HepG2 (cell line): Measurements from ENCODE around the gene CITED2. TPM values are rescaled to one million over a fixed set of nuclear protein-coding genes. Genes with fewer than 3 reads are reported as not detected.

Experiments
- HMG20A ChIP-seq: IDR thresholded peaks from 2 replicates; pipeline ENCODE4 v1.6.1; 2016; ENCODE audit warnings: borderline replicate concordance
- HOXA3 ChIP-seq: sonication (generic); formaldehyde crosslinking; IDR thresholded peaks from 2 replicates; pipeline ENCODE4 v1.5.0; 2020; ENCODE audit warnings: missing genetic modification reagents
- NKX3-1 ChIP-seq: sonication (generic); formaldehyde crosslinking; IDR thresholded peaks from 2 replicates; pipeline ENCODE4 v1.5.0; 2020; ENCODE audit warnings: missing genetic modification reagents
- SOX13 ChIP-seq, 3 experiments: fragments of 450-650 bp in 1 of 3; sonication (generic) in 1 of 3; formaldehyde crosslinking in 1 of 3; IDR thresholded peaks in 2 of 3; conservative IDR thresholded peaks in 1 of 3; 2 replicates each; pipeline versions ENCODE4 v1.5.0 to v1.6.1; 2016 to 2020; ENCODE audit warnings: antibody characterized with exemption in 1 of 3, mild to moderate bottlenecking in 1 of 3, missing compliant biosample characterization in 1 of 3, missing genetic modification reagents in 1 of 3, moderate library complexity in 1 of 3
- ZEB1 ChIP-seq: IDR thresholded peaks from 2 replicates; pipeline ENCODE4 v1.6.1; 2012; ENCODE audit warnings: mild to moderate bottlenecking, low read depth, inconsistent platforms; ENCODE audit not compliant: insufficient replicate concordance
- ZNF567 ChIP-seq: sonication (generic); formaldehyde crosslinking; IDR thresholded peaks from 2 replicates; pipeline ENCODE4 v1.8.1; 2023; ENCODE audit warnings: mild to moderate bottlenecking, missing genetic modification reagents, borderline replicate concordance
- ZNF619 ChIP-seq: sonication (generic); formaldehyde crosslinking; IDR thresholded peaks from 2 replicates; pipeline ENCODE4 v1.4.0; 2020; ENCODE audit warnings: mild to moderate bottlenecking, missing genetic modification reagents
- ZNF644 ChIP-seq: IDR thresholded peaks from 2 replicates; pipeline ENCODE4 v1.6.1; 2016; ENCODE audit warnings: low read depth
- ZSCAN21 ChIP-seq: sonication (generic); formaldehyde crosslinking; IDR thresholded peaks from 2 replicates; pipeline ENCODE4 v1.8.0; 2022; ENCODE audit warnings: mild to moderate bottlenecking, missing genetic modification reagents, moderate library complexity, borderline replicate concordance
- polyA plus RNA-seq, 8 experiments: library from polyadenylated mRNA; depleted of rRNA in 3 of 8; stranded (reverse) in 7 of 8; unstranded in 1 of 8; fragments of >200 nt; fragmentation: Illumina TruSeq in 4 of 8; extraction: Trizol in 4 of 8; gene quantifications; 2 replicates each; pipeline versions ENCODE4 v1.2.1 to v1.2.3, GENCODE V29; 2011 to 2016; ENCODE audit warnings: low read depth in 4 of 8, missing spikeins in 1 of 8, mixed read lengths in 1 of 8; ENCODE audit not compliant: insufficient read depth in 1 of 8
- total RNA-seq, 5 experiments: library from RNA; depleted of rRNA; stranded (reverse); fragments of >200 nt; fragmentation: Illumina TruSeq; extraction: Trizol; gene quantifications; 2 replicates each; pipeline ENCODE4 v1.2.3, GENCODE V29; 2016; ENCODE audit warnings: low read depth in 1 of 5
- TF ChIP-seq, protein P1 (sequence below): sonication (generic); formaldehyde crosslinking; conservative IDR thresholded peaks from 2 replicates; pipeline ENCODE4 v1.4.0; 2020; ENCODE audit warnings: mild to moderate bottlenecking, missing genetic modification reagents, moderate library complexity
- TF ChIP-seq, protein P2 (sequence below): sonication (generic); formaldehyde crosslinking; IDR thresholded peaks from 2 replicates; pipeline ENCODE4 v1.9.0; 2021; ENCODE audit warnings: mild to moderate bottlenecking, missing genetic modification reagents
- TF ChIP-seq, protein P3 (sequence below): sonication (generic); formaldehyde crosslinking; IDR thresholded peaks from 2 replicates; pipeline ENCODE4 v1.4.0; 2020; ENCODE audit warnings: missing genetic modification reagents
- TF ChIP-seq, protein P4 (sequence below): sonication (generic); formaldehyde crosslinking; IDR thresholded peaks from 2 replicates; pipeline ENCODE4 v1.5.0; 2020; ENCODE audit warnings: mild to moderate bottlenecking, missing genetic modification reagents, moderate library complexity
- TF ChIP-seq, protein P5 (sequence below): sonication (generic); formaldehyde crosslinking; IDR thresholded peaks from 2 replicates; pipeline ENCODE4 v1.4.0; 2020; ENCODE audit warnings: low read depth, mild to moderate bottlenecking, missing genetic modification reagents

The CITED2 gene
- total and polyA plus RNA-seq, 2 of the 13 experiments (the other 11 are each of a cell fraction or from before 2014, with no cell fraction given), result 17.6 to 57.2 TPM

DNA sequence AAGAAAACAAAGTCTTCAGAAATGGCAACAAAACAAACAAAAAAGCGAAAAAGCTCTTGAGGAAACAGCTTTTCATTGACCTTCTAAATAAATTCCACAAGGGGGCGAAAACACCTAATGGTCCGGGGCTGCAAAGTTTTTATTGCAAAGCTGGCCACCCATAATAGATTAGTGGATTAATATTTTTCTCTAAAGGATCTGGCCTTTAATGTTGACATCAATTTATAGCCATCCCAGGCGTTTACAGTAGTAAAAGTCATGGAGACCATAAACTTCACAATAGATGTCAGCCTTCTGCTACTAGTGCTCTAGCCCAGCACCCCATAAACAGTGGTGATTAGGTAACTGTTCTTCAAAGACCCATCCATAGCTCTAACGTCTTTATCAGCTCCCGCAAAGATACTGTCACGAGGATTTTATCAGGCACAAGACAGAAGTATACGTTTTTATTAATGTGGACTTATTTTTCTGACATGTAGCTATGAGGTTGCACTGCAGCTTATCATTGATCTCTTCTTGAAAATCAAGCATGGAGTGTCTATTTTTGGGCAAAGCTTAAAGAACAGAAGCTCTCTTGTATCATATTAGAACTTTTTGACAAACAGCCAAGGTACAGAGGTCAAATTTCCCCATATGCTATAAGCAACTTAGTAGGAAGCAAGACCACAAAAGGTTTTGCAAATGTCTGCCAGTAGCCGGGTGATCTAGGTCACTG is 4.7 kb downstream of the CITED2 start (continued):
- TF ChIP-seq, protein P1, sequence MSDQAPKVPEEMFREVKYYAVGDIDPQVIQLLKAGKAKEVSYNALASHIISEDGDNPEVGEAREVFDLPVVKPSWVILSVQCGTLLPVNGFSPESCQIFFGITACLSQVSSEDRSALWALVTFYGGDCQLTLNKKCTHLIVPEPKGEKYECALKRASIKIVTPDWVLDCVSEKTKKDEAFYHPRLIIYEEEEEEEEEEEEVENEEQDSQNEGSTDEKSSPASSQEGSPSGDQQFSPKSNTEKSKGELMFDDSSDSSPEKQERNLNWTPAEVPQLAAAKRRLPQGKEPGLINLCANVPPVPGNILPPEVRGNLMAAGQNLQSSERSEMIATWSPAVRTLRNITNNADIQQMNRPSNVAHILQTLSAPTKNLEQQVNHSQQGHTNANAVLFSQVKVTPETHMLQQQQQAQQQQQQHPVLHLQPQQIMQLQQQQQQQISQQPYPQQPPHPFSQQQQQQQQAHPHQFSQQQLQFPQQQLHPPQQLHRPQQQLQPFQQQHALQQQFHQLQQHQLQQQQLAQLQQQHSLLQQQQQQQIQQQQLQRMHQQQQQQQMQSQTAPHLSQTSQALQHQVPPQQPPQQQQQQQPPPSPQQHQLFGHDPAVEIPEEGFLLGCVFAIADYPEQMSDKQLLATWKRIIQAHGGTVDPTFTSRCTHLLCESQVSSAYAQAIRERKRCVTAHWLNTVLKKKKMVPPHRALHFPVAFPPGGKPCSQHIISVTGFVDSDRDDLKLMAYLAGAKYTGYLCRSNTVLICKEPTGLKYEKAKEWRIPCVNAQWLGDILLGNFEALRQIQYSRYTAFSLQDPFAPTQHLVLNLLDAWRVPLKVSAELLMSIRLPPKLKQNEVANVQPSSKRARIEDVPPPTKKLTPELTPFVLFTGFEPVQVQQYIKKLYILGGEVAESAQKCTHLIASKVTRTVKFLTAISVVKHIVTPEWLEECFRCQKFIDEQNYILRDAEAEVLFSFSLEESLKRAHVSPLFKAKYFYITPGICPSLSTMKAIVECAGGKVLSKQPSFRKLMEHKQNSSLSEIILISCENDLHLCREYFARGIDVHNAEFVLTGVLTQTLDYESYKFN, result peak; percentile 78
- TF ChIP-seq, protein P2, sequence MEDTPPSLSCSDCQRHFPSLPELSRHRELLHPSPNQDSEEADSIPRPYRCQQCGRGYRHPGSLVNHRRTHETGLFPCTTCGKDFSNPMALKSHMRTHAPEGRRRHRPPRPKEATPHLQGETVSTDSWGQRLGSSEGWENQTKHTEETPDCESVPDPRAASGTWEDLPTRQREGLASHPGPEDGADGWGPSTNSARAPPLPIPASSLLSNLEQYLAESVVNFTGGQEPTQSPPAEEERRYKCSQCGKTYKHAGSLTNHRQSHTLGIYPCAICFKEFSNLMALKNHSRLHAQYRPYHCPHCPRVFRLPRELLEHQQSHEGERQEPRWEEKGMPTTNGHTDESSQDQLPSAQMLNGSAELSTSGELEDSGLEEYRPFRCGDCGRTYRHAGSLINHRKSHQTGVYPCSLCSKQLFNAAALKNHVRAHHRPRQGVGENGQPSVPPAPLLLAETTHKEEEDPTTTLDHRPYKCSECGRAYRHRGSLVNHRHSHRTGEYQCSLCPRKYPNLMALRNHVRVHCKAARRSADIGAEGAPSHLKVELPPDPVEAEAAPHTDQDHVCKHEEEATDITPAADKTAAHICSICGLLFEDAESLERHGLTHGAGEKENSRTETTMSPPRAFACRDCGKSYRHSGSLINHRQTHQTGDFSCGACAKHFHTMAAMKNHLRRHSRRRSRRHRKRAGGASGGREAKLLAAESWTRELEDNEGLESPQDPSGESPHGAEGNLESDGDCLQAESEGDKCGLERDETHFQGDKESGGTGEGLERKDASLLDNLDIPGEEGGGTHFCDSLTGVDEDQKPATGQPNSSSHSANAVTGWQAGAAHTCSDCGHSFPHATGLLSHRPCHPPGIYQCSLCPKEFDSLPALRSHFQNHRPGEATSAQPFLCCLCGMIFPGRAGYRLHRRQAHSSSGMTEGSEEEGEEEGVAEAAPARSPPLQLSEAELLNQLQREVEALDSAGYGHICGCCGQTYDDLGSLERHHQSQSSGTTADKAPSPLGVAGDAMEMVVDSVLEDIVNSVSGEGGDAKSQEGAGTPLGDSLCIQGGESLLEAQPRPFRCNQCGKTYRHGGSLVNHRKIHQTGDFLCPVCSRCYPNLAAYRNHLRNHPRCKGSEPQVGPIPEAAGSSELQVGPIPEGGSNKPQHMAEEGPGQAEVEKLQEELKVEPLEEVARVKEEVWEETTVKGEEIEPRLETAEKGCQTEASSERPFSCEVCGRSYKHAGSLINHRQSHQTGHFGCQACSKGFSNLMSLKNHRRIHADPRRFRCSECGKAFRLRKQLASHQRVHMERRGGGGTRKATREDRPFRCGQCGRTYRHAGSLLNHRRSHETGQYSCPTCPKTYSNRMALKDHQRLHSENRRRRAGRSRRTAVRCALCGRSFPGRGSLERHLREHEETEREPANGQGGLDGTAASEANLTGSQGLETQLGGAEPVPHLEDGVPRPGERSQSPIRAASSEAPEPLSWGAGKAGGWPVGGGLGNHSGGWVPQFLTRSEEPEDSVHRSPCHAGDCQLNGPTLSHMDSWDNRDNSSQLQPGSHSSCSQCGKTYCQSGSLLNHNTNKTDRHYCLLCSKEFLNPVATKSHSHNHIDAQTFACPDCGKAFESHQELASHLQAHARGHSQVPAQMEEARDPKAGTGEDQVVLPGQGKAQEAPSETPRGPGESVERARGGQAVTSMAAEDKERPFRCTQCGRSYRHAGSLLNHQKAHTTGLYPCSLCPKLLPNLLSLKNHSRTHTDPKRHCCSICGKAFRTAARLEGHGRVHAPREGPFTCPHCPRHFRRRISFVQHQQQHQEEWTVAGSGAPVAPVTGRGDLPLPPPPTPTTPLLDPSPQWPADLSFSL (CRISPR knock-in tag), result peak; percentile 65; the same call in 1 of the 2 replicates
- no peak for TF ChIP-seq HOXA3
- TF ChIP-seq, protein P3, sequence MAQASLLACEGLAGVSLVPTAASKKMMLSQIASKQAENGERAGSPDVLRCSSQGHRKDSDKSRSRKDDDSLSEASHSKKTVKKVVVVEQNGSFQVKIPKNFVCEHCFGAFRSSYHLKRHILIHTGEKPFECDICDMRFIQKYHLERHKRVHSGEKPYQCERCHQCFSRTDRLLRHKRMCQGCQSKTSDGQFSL (CRISPR knock-in tag), result no peak
- TF ChIP-seq ZNF644, result peak; percentile 67; the same call in 1 of the 2 replicates
- TF ChIP-seq ZNF619 (CRISPR knock-in tag), result no peak
- TF ChIP-seq HMG20A (CRISPR knock-in tag), result peak; percentile 74; the same call in 1 of the 2 replicates
- TF ChIP-seq ZSCAN21, result no peak
- no peak for TF ChIP-seq ZNF567 (CRISPR knock-in tag)
- TF ChIP-seq ZEB1, result no peak
- TF ChIP-seq, protein P4, sequence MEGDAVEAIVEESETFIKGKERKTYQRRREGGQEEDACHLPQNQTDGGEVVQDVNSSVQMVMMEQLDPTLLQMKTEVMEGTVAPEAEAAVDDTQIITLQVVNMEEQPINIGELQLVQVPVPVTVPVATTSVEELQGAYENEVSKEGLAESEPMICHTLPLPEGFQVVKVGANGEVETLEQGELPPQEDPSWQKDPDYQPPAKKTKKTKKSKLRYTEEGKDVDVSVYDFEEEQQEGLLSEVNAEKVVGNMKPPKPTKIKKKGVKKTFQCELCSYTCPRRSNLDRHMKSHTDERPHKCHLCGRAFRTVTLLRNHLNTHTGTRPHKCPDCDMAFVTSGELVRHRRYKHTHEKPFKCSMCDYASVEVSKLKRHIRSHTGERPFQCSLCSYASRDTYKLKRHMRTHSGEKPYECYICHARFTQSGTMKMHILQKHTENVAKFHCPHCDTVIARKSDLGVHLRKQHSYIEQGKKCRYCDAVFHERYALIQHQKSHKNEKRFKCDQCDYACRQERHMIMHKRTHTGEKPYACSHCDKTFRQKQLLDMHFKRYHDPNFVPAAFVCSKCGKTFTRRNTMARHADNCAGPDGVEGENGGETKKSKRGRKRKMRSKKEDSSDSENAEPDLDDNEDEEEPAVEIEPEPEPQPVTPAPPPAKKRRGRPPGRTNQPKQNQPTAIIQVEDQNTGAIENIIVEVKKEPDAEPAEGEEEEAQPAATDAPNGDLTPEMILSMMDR (CRISPR knock-in tag), result peak; percentile 72
- TF ChIP-seq, protein P5, sequence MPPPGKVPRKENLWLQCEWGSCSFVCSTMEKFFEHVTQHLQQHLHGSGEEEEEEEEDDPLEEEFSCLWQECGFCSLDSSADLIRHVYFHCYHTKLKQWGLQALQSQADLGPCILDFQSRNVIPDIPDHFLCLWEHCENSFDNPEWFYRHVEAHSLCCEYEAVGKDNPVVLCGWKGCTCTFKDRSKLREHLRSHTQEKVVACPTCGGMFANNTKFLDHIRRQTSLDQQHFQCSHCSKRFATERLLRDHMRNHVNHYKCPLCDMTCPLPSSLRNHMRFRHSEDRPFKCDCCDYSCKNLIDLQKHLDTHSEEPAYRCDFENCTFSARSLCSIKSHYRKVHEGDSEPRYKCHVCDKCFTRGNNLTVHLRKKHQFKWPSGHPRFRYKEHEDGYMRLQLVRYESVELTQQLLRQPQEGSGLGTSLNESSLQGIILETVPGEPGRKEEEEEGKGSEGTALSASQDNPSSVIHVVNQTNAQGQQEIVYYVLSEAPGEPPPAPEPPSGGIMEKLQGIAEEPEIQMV, result no peak
- no peak for TF ChIP-seq SOX13 (IDR thresholded peaks at IDR 0.05)
- TF ChIP-seq SOX13 (CRISPR knock-in tag; conservative IDR thresholded peaks at IDR 0.05 in 1 of 2, IDR thresholded peaks at IDR 0.05 in 1 of 2), result peak in 1 of 2 experiments; percentile 59; a peak in 1 of 4 replicates
- no peak for TF ChIP-seq NKX3-1
